HCT116 (cell line): ENCODE measurements around the gene SLC18A2.

ENCODE experiments used
- CTCF ChIP-seq, 3 experiments: fragments of 200-600 bp in 1 of 3; sonication (generic) in 1 of 3; IDR thresholded peaks in 2 of 3; conservative IDR thresholded peaks in 1 of 3; 2 replicates each; pipeline ENCODE4 v1.5.1; 2012 to 2017; ENCODE audit warnings: low read depth in 2 of 3, low read length in 2 of 3, antibody characterized with exemption in 1 of 3, borderline replicate concordance in 1 of 3, control low read depth in 1 of 3, mild to moderate bottlenecking in 1 of 3, mixed read lengths in 1 of 3, mixed run types in 1 of 3, moderate library complexity in 1 of 3; ENCODE audit not compliant: insufficient read depth in 1 of 3
- EZH2 ChIP-seq: fragments of 200-600 bp; sonication (generic); IDR thresholded peaks from 2 replicates; pipeline ENCODE4 v1.6.1; 2017; ENCODE audit warnings: antibody characterized with exemption, mixed run types
- EZH2phosphoT487 ChIP-seq: fragments of 200-600 bp; IDR thresholded peaks from 2 replicates; pipeline ENCODE4 v1.6.1; 2018; ENCODE audit warnings: antibody characterized with exemption, borderline replicate concordance
- MAX ChIP-seq: IDR thresholded peaks from 2 replicates; pipeline ENCODE4 v1.6.1; 2012
- POLR2A ChIP-seq: IDR thresholded peaks from 2 replicates; pipeline ENCODE4 v1.7.0; 2011; ENCODE audit warnings: borderline replicate concordance; ENCODE audit not compliant: insufficient read depth, insufficient read length; ENCODE audit errors: extremely low read depth
- SP1 ChIP-seq: IDR thresholded peaks from 2 replicates; pipeline ENCODE4 v1.6.1; 2012; ENCODE audit warnings: low read depth
- TCF7L2 ChIP-seq: IDR thresholded peaks from 2 replicates; pipeline ENCODE4 v1.7.0; 2011; ENCODE audit warnings: borderline replicate concordance, inconsistent platforms; ENCODE audit not compliant: insufficient read depth, insufficient read length; ENCODE audit errors: extremely low read depth
- ZNF274 ChIP-seq: fragments of 200-500 bp; sonication (Bioruptor generic); IDR thresholded peaks from 2 replicates; pipeline ENCODE4 v1.6.1; 2014; ENCODE audit warnings: mild to moderate bottlenecking, low read depth, low read length, inconsistent platforms
- TF ChIP-seq, protein P1 (sequence below): IDR thresholded peaks from 2 replicates; pipeline ENCODE4 v1.6.1; 2012; ENCODE audit warnings: low read depth

DNA sequence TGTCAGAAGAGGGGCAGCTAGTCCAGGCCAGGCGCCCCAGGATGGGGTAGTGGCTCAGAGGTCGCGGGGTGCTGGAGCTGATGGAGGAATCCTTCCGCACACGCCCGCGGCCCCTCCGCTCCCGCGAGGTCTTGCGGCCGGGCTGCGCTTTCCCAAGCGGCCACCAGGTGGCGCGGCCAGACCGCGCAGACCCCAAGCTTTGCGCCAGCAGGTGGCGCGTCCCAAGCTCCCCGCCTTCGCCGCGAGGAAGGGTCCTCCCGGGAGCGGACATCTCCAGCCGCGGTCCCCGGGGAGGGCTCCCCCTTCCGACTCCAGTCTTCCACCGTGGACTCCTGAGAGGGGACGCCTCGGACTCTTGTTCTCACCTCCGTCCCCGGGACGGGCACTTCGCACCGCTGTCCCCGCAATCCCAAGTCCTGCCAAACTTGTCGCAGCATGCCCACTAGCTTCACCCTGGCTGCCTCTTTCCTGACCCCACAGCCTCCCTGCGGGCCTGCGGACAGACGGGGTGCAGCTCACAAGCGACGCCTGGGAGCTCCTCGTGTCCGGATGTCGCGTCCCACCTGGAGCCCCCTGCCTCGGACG lies 24.2 kb upstream of the SLC18A2 start:
- TF ChIP-seq EZH2phosphoT487, result no peak
- TF ChIP-seq MAX, result no peak
- no peak for TF ChIP-seq POLR2A
- TF ChIP-seq CTCF (IDR thresholded peaks at IDR 0.05 in 2 of 3, conservative IDR thresholded peaks at IDR 0.05 in 1 of 3; ENCODE audit: borderline replicate concordance in 1 of 3, insufficient read depth in 1 of 3, low read depth in 2 of 3, low read length in 2 of 3), result peak; percentile 100
- TF ChIP-seq, protein P1, sequence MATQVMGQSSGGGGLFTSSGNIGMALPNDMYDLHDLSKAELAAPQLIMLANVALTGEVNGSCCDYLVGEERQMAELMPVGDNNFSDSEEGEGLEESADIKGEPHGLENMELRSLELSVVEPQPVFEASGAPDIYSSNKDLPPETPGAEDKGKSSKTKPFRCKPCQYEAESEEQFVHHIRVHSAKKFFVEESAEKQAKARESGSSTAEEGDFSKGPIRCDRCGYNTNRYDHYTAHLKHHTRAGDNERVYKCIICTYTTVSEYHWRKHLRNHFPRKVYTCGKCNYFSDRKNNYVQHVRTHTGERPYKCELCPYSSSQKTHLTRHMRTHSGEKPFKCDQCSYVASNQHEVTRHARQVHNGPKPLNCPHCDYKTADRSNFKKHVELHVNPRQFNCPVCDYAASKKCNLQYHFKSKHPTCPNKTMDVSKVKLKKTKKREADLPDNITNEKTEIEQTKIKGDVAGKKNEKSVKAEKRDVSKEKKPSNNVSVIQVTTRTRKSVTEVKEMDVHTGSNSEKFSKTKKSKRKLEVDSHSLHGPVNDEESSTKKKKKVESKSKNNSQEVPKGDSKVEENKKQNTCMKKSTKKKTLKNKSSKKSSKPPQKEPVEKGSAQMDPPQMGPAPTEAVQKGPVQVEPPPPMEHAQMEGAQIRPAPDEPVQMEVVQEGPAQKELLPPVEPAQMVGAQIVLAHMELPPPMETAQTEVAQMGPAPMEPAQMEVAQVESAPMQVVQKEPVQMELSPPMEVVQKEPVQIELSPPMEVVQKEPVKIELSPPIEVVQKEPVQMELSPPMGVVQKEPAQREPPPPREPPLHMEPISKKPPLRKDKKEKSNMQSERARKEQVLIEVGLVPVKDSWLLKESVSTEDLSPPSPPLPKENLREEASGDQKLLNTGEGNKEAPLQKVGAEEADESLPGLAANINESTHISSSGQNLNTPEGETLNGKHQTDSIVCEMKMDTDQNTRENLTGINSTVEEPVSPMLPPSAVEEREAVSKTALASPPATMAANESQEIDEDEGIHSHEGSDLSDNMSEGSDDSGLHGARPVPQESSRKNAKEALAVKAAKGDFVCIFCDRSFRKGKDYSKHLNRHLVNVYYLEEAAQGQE, result no peak
- no peak for TF ChIP-seq EZH2
- no peak for TF ChIP-seq SP1
- no peak for TF ChIP-seq ZNF274
- TF ChIP-seq TCF7L2, result no peak
